Hindlimb muscle (tissue), 1 donor: ENCODE measurements around the gene GGNBP2. TPM values are rescaled to one million over a fixed set of nuclear protein-coding genes. Genes with fewer than 3 reads are reported as not detected.
"Not testable (repeated sequence)": the region's sequence is repeated elsewhere in the genome, so short reads cannot be mapped to it uniquely, and the experiment has no call there.

Source experiments
- DNase-seq: peaks from one replicate; pipeline ENCODE4 v3.0.0-alpha.2; 2013
- polyA plus RNA-seq: library from polyadenylated mRNA; unstranded; fragments of 120-200 nt; gene quantifications from one replicate; pipeline ENCODE4 v1.2.1, GENCODE V29; 2013; ENCODE audit not compliant: insufficient read length

GGNBP2 gene, protein sequence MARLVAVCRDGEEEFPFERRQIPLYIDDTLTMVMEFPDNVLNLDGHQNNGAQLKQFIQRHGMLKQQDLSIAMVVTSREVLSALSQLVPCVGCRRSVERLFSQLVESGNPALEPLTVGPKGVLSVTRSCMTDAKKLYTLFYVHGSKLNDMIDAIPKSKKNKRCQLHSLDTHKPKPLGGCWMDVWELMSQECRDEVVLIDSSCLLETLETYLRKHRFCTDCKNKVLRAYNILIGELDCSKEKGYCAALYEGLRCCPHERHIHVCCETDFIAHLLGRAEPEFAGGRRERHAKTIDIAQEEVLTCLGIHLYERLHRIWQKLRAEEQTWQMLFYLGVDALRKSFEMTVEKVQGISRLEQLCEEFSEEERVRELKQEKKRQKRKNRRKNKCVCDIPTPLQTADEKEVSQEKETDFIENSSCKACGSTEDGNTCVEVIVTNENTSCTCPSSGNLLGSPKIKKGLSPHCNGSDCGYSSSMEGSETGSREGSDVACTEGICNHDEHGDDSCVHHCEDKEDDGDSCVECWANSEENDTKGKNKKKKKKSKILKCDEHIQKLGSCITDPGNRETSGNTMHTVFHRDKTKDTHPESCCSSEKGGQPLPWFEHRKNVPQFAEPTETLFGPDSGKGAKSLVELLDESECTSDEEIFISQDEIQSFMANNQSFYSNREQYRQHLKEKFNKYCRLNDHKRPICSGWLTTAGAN
- 62.4 TPM for polyA plus RNA-seq

DNA sequence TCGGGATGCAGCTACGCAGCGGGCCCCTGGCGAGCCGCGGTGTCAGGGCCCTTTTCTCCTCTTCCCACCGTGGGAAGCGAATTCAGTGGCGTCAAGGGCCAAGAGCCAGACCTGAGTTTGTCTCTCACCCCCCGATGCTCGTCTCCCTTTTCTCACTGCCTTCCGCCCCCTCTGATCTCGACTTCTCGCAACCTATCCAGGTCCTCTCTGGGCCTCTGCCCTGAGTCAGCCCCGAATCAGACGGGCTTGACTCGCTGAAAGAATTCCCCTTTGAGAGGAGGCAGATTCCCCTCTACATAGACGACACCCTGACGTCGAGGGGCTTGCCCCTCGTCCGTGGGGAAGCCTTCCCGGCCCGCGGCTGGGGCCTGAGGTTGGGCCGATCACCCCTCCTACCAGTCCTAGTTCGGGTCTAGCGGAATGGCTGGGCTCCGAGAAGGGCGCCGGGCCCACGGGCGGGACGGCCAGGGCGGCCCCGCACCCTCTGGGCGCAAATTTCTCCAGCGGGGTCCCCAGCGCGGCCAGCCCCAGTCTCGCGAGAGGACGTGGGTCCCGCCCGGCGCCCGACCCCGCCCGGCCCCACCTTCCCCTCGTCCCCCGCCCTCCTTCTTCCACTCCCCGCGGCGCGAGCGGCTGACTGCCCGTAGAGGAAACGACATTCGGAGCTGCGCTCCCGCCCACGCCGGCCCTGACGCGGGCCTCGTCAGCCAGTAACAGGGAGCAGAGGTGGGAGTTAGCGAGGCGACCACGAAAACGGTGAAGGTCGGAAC, at the start of gene GGNBP2:
TSS of gene GGNBP2 (plus strand) at position 613 of the 770 bp plus-strand sequence. CDS start 806 bp downstream, outside the sequence.
- DNase-seq = peak; percentile 94

GRCh38 chr17:36495076-36495578, 49.6 kb upstream of the GGNBP2 start:
- no peak for DNase-seq

DNA sequence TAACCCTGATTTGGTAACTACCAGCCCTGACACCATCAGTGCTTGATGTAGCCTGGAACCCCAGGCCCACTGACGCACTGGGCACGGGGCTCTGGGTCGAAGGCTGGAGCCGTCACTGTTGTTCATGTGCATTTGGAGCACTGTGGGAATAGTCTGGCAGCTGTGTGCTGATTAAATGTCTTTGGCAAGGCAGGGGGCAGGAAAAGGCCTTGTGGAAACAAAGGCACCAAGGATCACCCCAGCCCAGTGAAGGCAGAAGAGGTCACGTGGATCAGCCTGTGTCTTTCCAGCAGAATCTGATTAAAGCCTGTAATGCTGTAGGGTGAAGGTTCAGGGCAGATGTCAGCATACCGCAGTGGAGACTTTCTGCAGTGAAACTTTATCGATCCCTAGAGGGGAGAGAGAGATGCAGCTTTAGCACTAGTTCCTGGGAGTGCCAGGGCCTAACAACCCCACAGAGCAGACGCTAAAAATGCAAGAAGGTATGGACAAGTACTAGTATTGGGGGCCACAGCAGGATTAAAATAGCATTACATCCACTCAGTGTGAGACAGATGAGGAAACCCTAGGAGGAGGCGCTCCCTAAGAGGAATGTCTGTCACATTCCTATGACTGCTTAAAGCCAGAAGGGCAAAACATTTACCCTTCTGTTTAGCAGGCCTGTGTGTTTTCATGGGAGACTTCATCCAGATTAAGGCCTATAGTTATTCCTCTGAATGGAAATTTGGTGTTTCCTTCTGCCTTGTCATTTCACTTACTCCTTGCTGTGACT, 48.5 kb upstream of the GGNBP2 start:
- no peak for DNase-seq

- DNase-seq = no peak
These were observed 46.6 kb upstream of the GGNBP2 start for GRCh38 chr17:36498155-36498554.

- no peak for DNase-seq
These were observed 46.0 kb upstream of the GGNBP2 start for GRCh38 chr17:36498560-36499300.

- no peak for DNase-seq
These were observed 43.9 kb upstream of the GGNBP2 start for GRCh38 chr17:36500745-36501225.

GRCh38 chr17:36501351-36501750, 43.4 kb upstream of the GGNBP2 start:
- DNase-seq = no peak

- no peak for DNase-seq
These were observed 42.8 kb upstream of the GGNBP2 start for GRCh38 chr17:36501963-36502362.

GRCh38 chr17:36503456-36504155, 41.1 kb upstream of the GGNBP2 start:
- no peak for DNase-seq

GRCh38 chr17:36504156-36504545, 40.6 kb upstream of the GGNBP2 start:
- no peak for DNase-seq

DNA sequence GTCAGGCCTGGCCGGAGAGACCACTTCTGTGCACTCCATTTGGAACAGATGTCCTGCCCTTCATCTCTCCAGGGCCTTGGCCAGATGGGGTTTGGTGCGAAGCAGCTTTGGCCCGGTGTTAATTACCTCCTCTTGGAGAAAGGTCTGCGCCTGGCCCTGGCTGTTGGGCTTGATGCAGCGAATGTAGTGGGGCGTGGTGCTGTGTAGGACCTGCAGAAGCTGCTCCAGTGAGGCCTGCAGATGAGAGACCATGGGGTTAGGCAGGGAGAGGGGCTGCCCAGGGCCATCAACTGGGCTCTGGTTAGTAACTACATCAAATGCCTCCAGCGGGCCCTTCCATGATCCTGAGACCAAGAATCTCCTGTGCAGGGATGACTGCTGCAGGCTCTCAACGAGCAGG, 39.5 kb upstream of the GGNBP2 start:
- DNase-seq = no peak

DNA sequence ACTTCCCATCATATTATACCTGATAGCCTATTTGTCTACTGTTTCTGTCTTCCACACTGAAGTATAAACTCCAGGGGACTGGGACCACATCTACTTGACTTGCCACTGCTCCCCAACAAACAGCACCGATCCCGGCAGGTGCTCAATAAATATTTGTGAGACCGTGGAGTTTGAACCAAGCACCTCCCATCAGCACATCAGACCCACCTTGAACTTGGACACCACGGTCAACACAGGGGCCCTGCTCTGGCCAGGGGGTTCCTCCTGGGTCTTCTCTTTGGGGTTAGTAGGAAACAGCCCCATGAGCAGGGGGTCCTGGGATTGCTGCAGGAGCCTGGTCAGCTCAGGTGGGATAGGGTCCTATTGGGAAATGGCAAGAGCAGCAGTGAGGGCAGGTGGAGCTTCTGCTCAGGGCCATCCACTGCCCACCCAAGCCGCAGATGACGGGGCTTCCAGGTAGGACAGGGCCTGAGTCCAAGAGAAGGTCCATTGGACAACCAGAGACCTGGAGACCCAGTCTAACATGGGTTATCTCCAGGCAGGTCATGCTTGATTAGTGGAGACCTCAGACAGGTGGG, 38.4 kb upstream of the GGNBP2 start:
- DNase-seq = no peak

DNA sequence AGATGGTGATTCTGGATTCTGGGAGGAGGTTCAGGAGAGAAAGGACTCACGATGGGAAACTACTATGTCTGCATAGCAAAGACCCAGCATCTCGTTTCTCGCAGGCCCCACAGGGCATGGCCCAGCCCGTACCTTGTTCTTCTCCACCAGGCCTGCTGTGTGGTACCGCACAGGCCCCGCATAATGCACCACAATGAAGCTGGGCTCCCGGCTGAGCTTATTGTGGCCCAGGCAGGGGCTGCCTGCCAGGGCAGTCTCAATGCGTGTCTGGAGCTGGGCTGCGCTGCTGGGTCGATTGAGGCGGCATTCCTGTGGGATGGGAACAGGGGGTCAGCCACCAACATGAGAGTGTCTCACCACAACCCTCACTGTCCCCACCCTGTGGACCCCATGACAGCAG, 37.9 kb upstream of the GGNBP2 start:
- no peak for DNase-seq

GRCh38 chr17:36507266-36507665, 37.5 kb upstream of the GGNBP2 start:
- DNase-seq = no peak

DNA sequence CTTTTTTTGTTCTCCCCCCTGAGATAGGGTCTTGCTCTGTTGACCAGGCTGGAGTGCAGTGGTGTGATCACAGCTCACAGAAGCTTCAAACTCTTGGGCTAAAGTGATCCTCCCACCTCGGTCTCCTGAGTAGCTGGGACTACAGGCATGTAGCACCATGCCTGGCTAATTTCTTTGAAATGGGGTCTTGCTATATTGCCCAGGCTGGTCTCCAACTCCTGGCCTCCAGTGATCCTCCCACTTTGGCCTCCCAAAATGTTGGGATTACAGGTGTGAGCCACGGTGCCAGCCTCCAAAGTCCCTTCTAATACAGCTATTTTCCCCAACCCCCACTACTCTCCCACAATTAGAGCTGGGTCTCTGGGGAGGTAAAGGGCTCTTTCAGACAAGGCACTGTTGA, 36.3 kb upstream of the GGNBP2 start:
- not testable (repeated sequence) for DNase-seq

DNA sequence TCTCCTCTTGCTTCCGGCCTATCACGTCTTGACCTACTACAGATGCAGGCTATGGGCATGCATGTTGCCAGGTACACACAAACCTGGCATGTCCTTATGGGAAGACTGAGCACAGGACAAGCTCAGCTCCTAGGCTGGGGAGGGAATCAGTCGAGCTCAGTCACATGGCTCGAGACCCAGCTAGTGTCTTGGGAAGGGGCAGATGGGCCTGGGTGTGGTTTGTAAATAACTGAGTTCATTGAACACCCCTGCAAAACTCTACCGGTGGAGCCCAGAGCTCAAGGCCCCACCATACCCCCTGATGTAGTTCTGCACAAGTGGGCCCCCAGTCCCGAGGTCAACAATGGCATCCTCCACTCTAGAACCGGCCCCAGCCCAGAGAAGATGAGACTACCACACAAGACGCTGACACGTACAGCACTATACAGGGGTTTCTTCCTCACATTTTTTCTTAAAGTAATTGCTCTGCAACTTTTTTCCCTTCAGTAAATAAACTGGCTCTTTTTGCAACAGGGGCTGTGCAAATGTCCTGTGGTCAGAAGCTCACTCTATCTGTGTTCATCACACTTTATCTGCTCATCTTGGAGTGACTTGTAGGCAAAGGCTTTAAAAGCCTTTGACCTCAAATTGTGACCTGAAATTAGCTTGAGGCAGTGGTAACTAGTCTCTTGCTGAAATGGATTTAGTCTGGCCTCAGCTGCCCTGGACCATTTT, 35.3 kb upstream of the GGNBP2 start:
- no peak for DNase-seq

DNA sequence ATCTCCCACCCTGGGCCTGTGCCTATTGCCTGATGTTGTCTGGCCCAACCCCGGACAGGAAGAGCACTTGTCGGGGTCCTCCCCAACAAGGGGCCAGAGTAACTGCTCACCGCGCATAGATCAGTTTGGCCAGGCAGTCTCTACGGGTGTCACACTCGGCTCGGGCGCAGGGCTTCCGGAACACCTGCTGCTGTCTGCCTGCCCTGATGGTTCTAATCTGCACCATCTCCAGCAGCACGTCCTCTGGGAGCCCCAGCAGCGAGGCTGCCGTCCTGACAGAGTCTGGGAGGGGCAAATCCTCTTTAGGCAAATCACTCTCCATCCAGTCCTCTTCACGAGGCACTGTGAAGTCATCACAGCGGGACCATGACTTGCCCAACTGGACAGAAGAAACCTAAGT, 34.1 kb upstream of the GGNBP2 start:
- no peak for DNase-seq

GRCh38 chr17:36511216-36511615, 33.5 kb upstream of the GGNBP2 start:
- no peak for DNase-seq

GRCh38 chr17:36512641-36513040, 32.1 kb upstream of the GGNBP2 start:
- no peak for DNase-seq

DNA sequence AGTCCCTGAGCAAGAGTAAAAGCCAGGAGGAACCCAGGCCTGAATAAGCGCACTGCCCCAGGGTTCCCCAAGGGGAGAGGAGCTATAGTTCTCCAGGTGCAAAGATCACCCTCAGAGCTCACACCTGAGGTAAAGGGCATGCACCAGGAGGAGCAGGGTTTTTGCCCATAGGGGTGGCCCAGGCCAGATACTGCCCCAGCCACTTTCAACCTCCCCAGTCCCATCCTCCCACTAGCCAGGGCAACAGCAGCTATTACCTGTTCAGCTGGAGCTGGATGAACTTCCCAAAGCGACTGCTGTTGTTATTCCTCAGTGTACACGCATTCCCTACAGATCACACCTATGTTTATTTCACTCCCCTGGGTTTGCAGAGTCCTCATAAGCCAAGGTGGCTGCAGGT, 29.9 kb upstream of the GGNBP2 start:
- no peak for DNase-seq
